GM08714 (cell line): ENCODE data around the gene TCF12.
"Not testable (repeated sequence)": the region's sequence is repeated elsewhere in the genome, so short reads cannot be mapped to it uniquely, and the experiment has no call there.

Experiments
- H3K4me3 ChIP-seq: fragments of 200-500 bp; sonication (Bioruptor generic); 2 replicates; pipeline ENCODE4 v1.5.1; 2014; ENCODE audit warnings: mild to moderate bottlenecking, low read length, inconsistent platforms
- ZNF274 ChIP-seq: IDR thresholded peaks from 2 replicates; pipeline ENCODE4 v1.6.1; 2012; ENCODE audit warnings: mild to moderate bottlenecking, low read depth, low read length

Gene TCF12

GRCh38 chr15:57097246-57097645, 178.8 kb downstream of the TCF12 start:
- TF ChIP-seq ZNF274: no peak
- no peak overlapping the region for H3K4me3 ChIP-seq

- H3K4me3 ChIP-seq: not testable (repeated sequence)
Observed at GRCh38 chr15:57097919-57098543, 179.6 kb downstream of the TCF12 start.

DNA sequence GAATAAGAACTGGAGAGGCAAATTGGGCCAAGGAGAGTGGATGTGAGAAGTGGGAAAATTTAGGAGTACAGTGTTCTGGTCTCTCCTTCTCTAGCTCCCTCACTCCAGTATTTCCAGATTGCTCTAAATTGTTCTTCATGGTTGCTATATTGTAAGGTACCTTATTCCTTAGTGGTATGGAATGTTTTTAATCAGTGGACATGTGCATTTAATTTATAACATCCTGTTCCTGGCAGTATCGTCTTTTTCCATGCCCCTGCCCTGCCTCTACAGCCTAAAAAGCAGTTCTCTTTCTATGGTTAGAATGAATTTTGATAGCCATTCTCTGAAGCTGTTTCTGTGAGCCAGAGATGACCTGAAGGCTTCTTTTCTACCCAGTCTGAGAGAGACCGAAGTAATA, 180.5 kb downstream of the TCF12 start:
- no peak for TF ChIP-seq ZNF274
- H3K4me3 ChIP-seq: no peak overlapping the region

GRCh38 chr15:57100136-57100539, 181.7 kb downstream of the TCF12 start:
- no peak for TF ChIP-seq ZNF274
- peak overlapping the region; percentile 14; the same call in 1 of the 2 replicates for H3K4me3 ChIP-seq

DNA sequence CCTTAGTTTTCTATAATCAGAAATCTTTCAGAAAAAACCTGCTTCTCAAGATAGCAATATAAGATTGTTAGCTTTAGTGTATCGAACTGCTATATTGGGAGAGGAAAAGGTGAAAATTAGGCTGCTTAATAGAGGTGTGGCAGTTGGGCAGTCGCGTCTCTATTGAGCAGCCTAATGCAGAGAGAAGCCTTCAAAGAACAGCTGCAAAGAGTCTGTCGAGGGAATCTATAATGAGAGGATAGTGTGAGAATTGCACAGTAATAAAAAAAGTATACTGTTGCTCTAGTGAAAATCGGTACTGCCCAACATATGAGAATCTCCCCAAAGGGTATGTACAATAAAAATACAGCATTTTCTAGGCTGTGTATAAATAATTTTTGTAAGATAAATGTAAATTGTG, 184.4 kb downstream of the TCF12 start:
- TF ChIP-seq ZNF274: no peak
- H3K4me3 ChIP-seq: no peak overlapping the region; the same call in 1 of the 2 replicates

DNA sequence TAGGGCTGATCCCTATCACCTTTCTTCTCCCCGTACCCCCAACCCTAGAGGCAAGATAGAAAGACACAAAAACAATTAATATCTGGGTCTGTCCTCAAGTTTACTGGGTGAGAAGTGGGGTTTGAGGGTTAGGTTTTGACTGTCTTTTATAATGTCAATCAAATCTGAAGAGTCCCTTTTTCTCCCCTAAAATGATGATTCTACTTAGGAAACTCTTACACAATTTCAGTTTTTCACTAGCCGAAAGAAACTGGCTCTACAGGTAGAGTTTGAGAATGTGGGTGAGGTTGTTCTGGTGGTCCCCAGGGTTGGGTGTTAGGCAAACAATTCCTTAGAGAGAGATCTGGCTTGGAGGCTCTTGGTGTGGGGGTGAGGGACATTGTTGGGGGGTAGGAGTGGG, 189.9 kb downstream of the TCF12 start:
- H3K4me3 ChIP-seq: peak overlapping the region; percentile 47; the same call in 1 of the 2 replicates
- TF ChIP-seq ZNF274: no peak

DNA sequence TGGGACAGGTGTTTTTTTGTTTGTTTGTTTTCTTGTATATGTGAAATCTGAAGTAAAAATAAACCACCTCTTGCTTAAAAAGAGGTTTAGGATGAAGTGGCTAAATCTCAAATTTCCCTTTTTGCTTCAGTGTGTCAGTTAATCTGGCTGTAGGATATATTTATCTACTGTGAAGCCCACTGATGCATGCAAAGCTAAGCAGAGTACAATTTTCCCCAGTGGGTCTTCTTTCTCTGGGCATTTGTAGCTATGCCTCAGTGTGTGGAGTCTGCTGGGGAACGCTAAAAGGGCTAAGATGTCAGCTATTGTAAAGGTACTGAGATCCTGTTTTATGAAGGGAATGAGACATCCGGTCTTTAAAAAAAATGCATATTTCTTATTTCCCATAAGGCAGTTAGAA, 190.6 kb downstream of the TCF12 start:
- H3K4me3 ChIP-seq: no peak overlapping the region
- no peak for TF ChIP-seq ZNF274

DNA sequence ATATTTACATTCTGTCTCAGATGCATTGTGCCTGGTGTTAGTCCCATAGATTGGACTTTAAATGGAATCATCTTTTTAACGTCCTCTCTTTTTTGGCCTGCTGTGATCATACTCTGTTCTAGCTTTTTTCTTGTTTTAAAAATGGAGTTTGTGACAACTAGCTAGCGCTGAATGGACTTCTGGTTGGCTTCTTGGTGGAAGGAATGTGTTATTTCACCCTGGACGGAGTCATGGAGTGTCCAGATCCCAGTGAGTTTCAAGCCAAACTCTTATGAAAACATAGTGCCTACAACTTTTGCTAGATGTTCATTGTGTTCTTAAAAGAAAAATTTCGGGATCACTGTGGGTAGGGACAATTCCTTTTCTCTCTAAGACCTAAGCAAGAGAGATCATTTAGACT, 192.6 kb downstream of the TCF12 start:
- H3K4me3 ChIP-seq: no peak overlapping the region
- TF ChIP-seq ZNF274: no peak

DNA sequence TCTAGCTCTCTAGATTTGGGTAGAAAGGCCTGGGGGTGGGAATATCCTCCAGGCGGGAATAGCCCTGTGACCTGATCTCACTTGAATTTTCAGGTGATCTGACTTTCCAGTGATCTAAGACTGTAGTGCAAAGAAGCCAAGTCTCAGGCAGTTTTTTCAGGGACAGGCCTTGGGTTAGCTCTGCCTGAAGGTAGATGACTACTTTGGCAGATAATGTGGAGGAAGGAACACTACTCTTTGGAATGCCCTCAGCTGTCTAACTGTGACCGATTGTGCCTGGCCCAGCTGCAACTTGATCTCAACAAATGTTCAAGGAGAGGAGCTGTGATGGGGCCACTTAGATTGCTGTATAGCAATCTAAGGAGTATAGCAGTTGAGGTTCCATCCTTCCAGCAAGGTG, 193.7 kb downstream of the TCF12 start:
- no peak for TF ChIP-seq ZNF274
- H3K4me3 ChIP-seq: no peak overlapping the region

DNA sequence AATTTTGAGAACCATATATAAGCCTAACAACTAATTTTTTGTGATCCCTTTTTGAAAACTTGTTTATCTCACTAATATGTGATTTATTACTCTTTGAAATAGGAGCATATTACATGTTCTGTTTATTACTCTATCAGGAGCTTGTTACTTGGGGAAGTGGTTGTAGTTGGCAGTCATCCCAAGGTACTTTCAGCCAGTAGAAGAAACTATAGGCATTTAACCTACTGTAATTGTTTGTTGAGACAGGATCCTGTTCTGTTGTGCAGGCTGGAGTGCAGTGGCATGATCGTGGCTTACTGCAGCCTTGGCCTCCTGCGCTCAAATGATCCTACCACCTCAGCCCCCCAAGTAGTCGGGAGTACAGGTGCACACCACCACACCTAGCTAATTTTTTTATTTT, 195.6 kb downstream of the TCF12 start:
- no peak overlapping the region; the same call in 1 of the 2 replicates for H3K4me3 ChIP-seq
- no peak for TF ChIP-seq ZNF274

DNA sequence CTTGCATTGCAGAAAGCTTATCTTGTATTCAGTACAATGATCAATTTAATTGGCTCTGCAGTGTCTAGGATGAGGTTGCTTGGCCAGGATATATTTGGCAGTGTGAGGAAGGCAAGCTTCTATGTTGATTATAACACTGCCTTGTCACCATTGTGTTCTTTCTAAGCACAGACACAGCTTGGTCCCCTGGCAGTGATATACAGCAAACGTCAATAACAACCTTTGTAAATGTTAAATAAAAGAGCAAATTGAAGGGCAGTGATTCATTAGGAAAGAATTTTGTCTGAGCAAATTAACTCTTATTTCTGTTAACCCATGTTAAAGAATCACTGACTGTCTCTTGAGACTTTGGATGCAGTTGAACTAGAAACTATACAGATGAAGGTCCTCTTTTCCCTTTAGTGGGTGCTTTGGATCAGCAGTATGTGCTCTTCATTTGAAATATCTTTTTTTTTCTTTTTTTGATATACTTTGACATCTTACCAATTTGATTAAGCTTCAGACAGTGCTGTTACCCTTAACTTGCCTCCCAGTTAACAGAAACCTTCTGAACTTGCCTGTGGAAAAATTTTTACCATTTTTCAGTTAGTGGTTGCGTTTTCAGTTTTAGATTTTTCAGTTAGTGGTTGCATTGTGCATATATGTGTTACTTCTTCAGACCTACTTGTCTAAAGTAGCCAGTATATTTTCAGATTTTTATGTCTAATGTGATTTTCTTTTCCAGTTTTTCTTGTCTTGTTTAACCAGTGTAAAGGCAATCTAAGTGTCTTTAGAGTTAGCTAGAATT, 199.8 kb downstream of the TCF12 start:
- no peak for TF ChIP-seq ZNF274
- no peak overlapping the region for H3K4me3 ChIP-seq

DNA sequence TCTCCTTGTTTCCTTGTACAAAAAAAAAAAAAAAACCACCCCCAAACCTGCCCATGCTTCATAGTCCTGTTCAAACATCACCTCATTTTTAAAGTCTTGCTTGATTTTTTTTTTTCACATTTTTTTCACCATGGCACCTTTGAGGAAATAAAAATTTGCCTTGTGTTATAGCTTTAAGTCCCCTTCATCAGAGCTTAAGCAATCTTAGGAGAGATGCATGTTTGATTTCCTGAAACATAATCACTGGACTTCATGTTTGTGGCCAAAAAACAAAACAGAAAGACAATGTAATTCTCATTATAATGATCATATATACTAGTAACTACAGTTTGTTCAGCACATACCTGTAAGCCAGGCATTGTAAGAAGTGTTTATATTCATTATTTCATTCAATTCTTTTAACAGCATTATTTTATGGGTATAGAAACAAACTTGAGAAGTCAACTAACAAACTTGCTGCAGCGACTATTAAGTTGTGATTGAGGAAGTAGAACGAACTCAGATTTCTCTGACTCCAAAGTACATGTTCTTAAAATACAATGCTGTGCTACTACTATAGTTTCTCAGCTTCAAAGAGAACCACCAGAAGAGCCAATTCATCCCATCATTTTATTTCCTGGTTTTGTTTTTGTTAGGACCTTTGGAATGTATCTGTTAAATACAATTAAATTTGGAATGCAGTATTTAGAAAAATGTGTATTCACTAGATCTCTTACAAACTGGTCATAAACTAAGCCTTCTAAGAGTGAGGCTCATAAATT, 203.8 kb downstream of the TCF12 start:
- TF ChIP-seq ZNF274: no peak
- no peak overlapping the region for H3K4me3 ChIP-seq

DNA sequence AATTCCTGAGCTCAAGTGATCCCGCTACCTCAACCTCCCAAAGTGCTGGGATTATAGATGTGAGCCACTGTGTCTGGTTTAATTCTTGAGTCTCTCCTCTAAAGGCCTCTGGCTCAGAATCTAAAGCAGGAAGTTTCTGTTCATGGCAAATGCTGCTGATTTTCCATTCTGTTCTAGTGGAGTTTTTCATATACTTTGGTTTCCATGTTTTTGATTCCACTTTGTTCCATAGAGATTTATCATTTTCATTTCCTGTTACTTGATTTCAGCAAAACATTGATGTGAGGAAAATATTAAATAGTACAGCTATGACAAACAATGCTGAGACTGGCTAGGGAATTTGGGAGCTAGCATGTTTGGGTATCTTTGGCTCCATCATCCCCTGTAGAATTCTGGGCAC, 205.6 kb downstream of the TCF12 start:
- TF ChIP-seq ZNF274: no peak
- no peak overlapping the region for H3K4me3 ChIP-seq

GRCh38 chr15:57129064-57129463, 210.6 kb downstream of the TCF12 start:
- H3K4me3 ChIP-seq: no peak overlapping the region
- no peak for TF ChIP-seq ZNF274

DNA sequence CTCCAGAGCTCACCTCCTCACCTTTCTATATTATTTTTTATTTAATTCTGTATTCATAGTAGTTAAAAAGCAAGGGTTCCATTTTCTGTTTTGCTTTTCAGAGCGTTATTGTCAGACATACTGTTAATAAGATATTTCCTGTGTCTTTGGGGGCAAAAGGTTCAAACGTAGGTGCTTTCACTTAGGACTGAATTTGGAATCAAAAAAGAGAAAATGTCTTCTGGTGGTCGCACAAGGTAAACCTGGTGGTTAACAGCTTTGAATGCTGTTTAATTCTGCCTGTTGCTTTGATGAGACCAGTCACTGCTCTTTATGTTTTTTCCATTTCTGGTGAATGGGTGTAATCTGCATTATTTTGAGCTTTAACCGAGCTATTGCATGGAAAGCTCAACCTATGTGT, 212.5 kb downstream of the TCF12 start:
- no peak overlapping the region for H3K4me3 ChIP-seq
- TF ChIP-seq ZNF274: no peak
